ENCODE measurements around the gene NTM. TPM values are rescaled to one million over a fixed set of nuclear protein-coding genes. Genes with fewer than 3 reads are reported as not detected.

The NTM gene
- polyA plus RNA-seq, 4 donors, result 0.94 to 3.1 (median 1.4) TPM; not detected in 1

DNA sequence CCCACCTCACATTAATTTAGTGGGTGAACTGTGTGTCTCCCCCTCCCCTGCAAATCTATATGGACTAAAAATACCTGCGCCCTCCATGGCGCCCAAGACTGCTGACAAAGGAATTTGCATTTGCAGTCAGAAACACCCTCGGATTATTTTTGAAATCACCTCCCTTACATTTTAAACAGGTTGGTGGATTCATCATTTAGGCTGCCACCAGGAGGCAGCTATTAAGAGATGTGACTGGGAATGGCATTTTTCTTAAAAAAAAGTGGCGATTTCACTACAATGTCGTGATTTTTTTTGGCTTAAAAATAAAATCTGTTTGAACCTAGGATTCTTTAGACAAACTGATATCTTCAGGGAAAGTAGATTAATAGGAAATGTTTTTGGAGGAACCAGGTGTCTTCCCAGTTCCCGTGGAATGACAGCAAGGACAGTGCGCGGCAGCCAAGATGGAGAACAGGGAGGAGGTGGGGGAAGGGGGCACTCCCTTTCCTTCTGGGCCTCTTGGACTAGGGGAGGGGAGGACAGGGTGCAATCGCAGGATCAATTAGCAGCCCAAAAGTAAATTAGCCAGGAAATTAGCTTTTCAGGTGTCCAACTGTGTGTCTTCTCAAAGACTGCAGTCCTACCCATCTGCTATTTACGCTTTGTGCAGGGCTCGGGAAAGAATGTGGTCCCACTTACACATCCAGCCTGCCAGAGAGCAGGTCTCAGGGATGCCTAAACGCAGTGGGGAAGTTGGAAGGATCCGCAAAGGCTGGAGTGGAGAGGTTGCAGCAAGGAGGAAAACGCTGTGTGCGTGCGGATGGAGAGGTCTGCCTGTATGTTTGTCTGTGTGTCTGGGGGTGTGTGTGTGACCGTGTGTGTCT is 496.4 kb downstream of the NTM start:
- Histone ChIP-seq H3K27me3 (ENCODE audit: control insufficient read depth in 3 of 3, insufficient read depth in 3 of 3, low read length in 3 of 3) (no peaks in the 10 kb centered on the region), H3K4me1 (ENCODE audit: control insufficient read depth in 3 of 3, insufficient read depth in 2 of 3, low read depth in 1 of 3, low read length in 2 of 3) (no peaks in the 10 kb centered on the region), H3K9me3 (ENCODE audit: control insufficient read depth in 2 of 2, insufficient read depth in 1 of 2, low read depth in 1 of 2, low read length in 1 of 2) (no peaks in the 10 kb centered on the region), H3K27ac (ENCODE audit: low read depth in 1 of 3, low read length in 2 of 3) (no peak overlapping the region), H3K4me3 (ENCODE audit: low read depth in 1 of 3, low read length in 3 of 3) (no peak overlapping the region), H3K36me3 (ENCODE audit: control insufficient read depth in 3 of 3, insufficient read depth in 2 of 3, low read depth in 1 of 3, low read length in 3 of 3) (no peaks in the 10 kb centered on the region)
- no peak for FAIRE-seq
- no peak for DNase-seq
- WGBS, 3 donors, result 76 to 82% (median 79%) methylated on average over 17 of the region's 17 CpGs

DNA sequence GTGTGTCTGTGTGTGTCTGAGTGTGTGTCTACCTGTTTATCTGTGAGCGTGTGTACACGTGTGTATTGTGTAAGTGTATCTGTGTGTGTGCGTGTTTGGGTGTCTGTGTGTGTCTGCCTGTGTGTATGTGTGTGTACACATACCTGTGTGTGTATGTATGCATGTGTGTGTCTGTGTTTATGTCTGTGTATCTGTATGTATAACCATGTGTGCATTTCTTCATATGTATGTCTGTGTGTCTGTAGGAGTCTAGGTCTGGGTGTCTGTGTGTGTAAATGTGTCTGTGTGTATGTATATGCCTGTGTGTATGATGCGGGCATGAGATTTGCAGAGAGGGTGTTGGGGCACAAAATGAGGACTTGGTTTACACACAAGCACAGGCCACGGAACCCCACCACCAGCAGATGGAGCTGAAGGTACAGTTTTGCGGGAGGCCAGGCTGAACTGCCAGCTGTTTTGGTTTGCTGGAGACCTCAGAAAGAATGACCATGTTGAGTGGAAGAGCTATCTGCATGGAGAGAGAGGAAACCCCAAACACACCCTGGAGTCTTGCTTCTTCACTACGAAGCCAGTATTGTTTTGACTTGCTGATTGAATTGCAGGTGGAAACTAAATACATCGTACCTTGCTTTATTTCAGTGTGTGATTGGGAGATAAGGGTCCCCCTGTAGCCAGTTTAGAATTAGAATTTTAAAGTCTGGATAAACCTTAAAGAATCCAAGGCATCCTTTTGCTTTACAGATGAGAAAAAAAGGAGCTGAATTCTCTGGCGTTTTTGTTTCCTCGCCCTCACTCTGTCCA is 497.2 kb downstream of the NTM start:
- Histone ChIP-seq H3K4me3 (ENCODE audit: low read depth in 1 of 3, low read length in 3 of 3) (no peak overlapping the region), H3K36me3 (ENCODE audit: control insufficient read depth in 3 of 3, insufficient read depth in 2 of 3, low read depth in 1 of 3, low read length in 3 of 3) (no peaks in the 10 kb centered on the region), H3K4me1 (ENCODE audit: control insufficient read depth in 3 of 3, insufficient read depth in 2 of 3, low read depth in 1 of 3, low read length in 2 of 3) (no peaks in the 10 kb centered on the region), H3K27ac (ENCODE audit: low read depth in 1 of 3, low read length in 2 of 3) (no peak overlapping the region), H3K27me3 (ENCODE audit: control insufficient read depth in 3 of 3, insufficient read depth in 3 of 3, low read length in 3 of 3) (no peaks in the 10 kb centered on the region), H3K9me3 (ENCODE audit: control insufficient read depth in 2 of 2, insufficient read depth in 1 of 2, low read depth in 1 of 2, low read length in 1 of 2) (no peaks in the 10 kb centered on the region)
- WGBS, 3 donors, result 51 to 53% (median 52%) methylated on average over 10 of the region's 10 CpGs
- no peak for FAIRE-seq
- peak; percentile 32 to 67 for DNase-seq

DNA sequence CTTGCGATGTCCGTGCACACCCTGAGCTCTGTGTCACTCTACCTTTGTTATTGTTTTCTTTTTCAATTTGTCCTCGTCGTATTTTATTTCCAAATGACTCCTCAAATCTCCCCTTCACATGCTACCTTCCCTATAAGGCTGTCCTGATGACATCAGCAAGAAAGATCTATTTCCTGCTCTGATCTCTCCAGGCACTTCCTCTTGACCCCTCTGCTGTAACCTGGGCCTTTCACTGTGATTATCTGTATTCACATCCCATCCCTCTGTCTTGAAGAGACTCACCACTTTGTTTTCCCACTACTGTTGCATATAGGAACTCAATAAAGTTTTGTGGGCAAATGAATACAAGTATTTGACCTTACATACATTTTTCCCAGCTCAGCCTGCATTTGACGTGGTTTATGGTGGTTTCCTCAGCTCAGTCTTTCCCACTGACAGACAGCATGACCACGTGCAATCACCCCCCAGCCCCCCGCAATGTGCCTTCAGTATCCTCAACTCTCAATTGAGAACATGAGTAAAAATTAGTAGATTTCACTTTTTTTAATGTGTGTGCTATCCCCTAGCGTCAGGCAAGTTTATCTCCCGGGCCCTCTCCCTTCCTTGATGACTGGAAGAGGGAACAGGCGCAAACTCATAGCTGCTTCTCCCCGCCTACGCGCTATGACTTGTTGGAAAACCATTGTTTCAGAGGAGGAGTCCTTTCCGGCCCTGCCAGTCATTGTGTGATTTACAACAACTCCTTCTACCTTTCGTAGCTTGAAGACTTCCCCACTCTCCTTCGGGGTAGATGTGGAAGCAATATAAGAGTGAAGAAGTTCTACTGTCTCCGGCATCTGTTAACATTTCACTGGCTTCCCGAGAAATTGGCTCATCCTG is 498.5 kb downstream of the NTM start:
- Histone ChIP-seq H3K9me3 (ENCODE audit: control insufficient read depth in 2 of 2, insufficient read depth in 1 of 2, low read depth in 1 of 2, low read length in 1 of 2) (no peaks in the 10 kb centered on the region), H3K27ac (ENCODE audit: low read depth in 1 of 3, low read length in 2 of 3) (no peak overlapping the region), H3K4me1 (ENCODE audit: control insufficient read depth in 3 of 3, insufficient read depth in 2 of 3, low read depth in 1 of 3, low read length in 2 of 3) (no peaks in the 10 kb centered on the region), H3K27me3 (ENCODE audit: control insufficient read depth in 3 of 3, insufficient read depth in 3 of 3, low read length in 3 of 3) (no peaks in the 10 kb centered on the region), H3K36me3 (ENCODE audit: control insufficient read depth in 3 of 3, insufficient read depth in 2 of 3, low read depth in 1 of 3, low read length in 3 of 3) (no peaks in the 10 kb centered on the region), H3K4me3 (ENCODE audit: low read depth in 1 of 3, low read length in 3 of 3) (no peak overlapping the region)
- WGBS, 3 donors, result 77 to 85% (median 81%) methylated on average over 18 of the region's 18 CpGs
- FAIRE-seq (no peak), DNase-seq (no peak)

DNA sequence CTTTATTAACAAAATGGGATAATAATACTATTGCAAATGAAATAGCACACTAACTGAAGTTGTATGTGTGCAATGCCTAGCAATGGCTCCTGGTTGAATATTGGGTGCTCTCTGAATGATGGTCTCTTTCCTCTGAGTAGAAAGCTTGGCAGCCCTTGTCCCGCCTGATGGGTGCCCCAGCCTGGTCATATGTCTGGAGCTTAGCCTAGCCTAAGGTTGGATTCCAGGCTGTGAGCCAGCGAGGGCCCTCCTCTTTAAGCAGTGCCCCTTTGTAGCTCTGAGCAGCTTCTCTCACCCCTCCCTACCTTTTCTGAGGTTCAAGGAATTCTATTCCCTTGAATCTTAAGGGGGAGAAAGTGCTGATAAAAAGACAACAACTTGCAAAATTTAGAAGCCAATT is 499.9 kb downstream of the NTM start:
- DNase-seq (no peak), FAIRE-seq (no peak)
- Histone ChIP-seq H3K27me3 (ENCODE audit: control insufficient read depth in 3 of 3, insufficient read depth in 3 of 3, low read length in 3 of 3) (no peaks in the 10 kb centered on the region), H3K4me3 (ENCODE audit: low read depth in 1 of 3, low read length in 3 of 3) (no peak overlapping the region), H3K9me3 (ENCODE audit: control insufficient read depth in 2 of 2, insufficient read depth in 1 of 2, low read depth in 1 of 2, low read length in 1 of 2) (no peaks in the 10 kb centered on the region), H3K27ac (ENCODE audit: low read depth in 1 of 3, low read length in 2 of 3) (no peak overlapping the region), H3K36me3 (ENCODE audit: control insufficient read depth in 3 of 3, insufficient read depth in 2 of 3, low read depth in 1 of 3, low read length in 3 of 3) (no peaks in the 10 kb centered on the region), H3K4me1 (ENCODE audit: control insufficient read depth in 3 of 3, insufficient read depth in 2 of 3, low read depth in 1 of 3, low read length in 2 of 3) (no peaks in the 10 kb centered on the region)
- WGBS, 3 donors, result 79 to 87% (median 83%) methylated on average over 2 of the region's 2 CpGs

DNA sequence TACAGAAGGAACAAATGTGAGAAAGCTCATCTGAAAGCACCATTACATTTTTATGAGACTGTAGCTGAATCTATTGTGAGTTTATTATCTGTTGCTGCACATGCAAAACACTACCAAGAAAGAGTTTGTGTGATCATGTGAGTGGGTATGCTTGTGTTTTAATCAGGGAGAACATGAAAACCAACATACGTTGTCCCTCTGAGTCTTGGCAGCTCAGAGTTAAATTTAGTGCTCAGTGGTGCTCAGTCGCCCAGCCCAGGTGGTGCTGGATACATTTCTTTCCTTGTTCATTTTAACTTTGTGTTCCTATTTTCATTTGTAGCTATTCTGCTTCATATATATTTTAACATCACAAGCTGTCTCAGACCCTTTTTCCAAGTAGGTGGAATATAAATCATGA is 500.6 kb downstream of the NTM start:
- Histone ChIP-seq H3K9me3 (ENCODE audit: control insufficient read depth in 2 of 2, insufficient read depth in 1 of 2, low read depth in 1 of 2, low read length in 1 of 2) (no peaks in the 10 kb centered on the region), H3K36me3 (ENCODE audit: control insufficient read depth in 3 of 3, insufficient read depth in 2 of 3, low read depth in 1 of 3, low read length in 3 of 3) (no peaks in the 10 kb centered on the region), H3K27me3 (ENCODE audit: control insufficient read depth in 3 of 3, insufficient read depth in 3 of 3, low read length in 3 of 3) (no peaks in the 10 kb centered on the region), H3K4me1 (ENCODE audit: control insufficient read depth in 3 of 3, insufficient read depth in 2 of 3, low read depth in 1 of 3, low read length in 2 of 3) (no peaks in the 10 kb centered on the region), H3K4me3 (ENCODE audit: low read depth in 1 of 3, low read length in 3 of 3) (no peak overlapping the region), H3K27ac (ENCODE audit: low read depth in 1 of 3, low read length in 2 of 3) (no peak overlapping the region)
- WGBS, 3 donors, result 71 to 80% (median 75%) methylated on average over 2 of the region's 2 CpGs
- DNase-seq, result no peak
- no peak for FAIRE-seq

DNA sequence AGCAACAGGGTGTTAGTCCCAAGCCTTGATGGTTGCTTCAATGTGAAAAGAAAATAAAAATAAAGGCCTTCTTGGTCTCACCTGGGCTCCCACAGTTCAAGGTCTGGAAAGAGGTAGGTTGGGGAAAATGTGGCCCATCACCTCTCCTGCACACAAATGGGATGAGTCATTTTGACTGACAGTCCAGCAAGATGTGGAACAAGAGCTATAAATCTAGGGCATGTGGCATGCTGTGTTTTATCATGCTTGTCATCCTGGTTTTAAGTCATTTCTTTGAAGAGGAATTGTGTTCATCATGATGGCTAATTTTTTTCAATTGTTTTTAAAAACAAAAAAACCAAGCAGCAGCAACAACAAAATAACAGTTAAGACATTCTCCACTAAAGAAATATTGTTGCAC is 503.7 kb downstream of the NTM start:
- no peak for FAIRE-seq

DNA sequence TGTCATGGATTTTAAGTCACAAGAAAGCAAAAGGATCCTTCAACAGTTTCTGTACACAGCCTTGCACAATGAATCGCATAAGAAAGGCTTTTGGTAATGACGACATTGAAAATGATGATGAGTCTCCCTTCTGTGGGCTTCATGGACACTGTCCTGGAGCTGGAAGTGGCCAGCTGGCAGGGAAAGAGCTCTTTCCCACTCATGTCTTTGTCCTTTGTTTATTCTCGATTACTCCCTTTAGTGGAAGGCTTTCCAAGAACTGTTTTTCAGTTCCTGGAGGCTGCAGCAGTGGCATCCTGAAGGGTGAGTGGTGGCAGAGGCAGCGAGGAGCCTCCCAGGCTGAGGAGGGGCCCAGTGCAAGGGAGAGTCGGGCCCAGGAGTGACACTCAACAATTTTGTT is 505.2 kb downstream of the NTM start:
- H3K9me3 ChIP-seq (ENCODE audit: control insufficient read depth in 2 of 2, insufficient read depth in 1 of 2, low read depth in 1 of 2, low read length in 1 of 2), result no peaks in the 10 kb centered on the region
- DNase-seq (no peak), FAIRE-seq (no peak)
- H3K4me1 ChIP-seq (ENCODE audit: control insufficient read depth in 3 of 3, insufficient read depth in 2 of 3, low read depth in 1 of 3, low read length in 2 of 3), result peaks cover 0 to 7% (median 0%) of the 10 kb centered on the region in 3 donors
- WGBS, 3 donors, result 53 to 66% (median 61%) methylated on average over 5 of the region's 5 CpGs
- H3K27ac ChIP-seq (ENCODE audit: low read depth in 1 of 3, low read length in 2 of 3), result no peak overlapping the region
- H3K27me3 ChIP-seq (ENCODE audit: control insufficient read depth in 3 of 3, insufficient read depth in 3 of 3, low read length in 3 of 3), result no peaks in the 10 kb centered on the region
- no peaks in the 10 kb centered on the region for H3K36me3 ChIP-seq (ENCODE audit: control insufficient read depth in 3 of 3, insufficient read depth in 2 of 3, low read depth in 1 of 3, low read length in 3 of 3)
- H3K4me3 ChIP-seq (ENCODE audit: low read depth in 1 of 3, low read length in 3 of 3), result no peak overlapping the region

More for the DNA sequence above, 503.7 kb downstream of the NTM start:
- DNase-seq, result no peak
- Histone ChIP-seq H3K27ac (ENCODE audit: low read depth in 1 of 3, low read length in 2 of 3) (no peak overlapping the region), H3K9me3 (ENCODE audit: control insufficient read depth in 2 of 2, insufficient read depth in 1 of 2, low read depth in 1 of 2, low read length in 1 of 2) (no peaks in the 10 kb centered on the region), H3K27me3 (ENCODE audit: control insufficient read depth in 3 of 3, insufficient read depth in 3 of 3, low read length in 3 of 3) (no peaks in the 10 kb centered on the region), H3K36me3 (ENCODE audit: control insufficient read depth in 3 of 3, insufficient read depth in 2 of 3, low read depth in 1 of 3, low read length in 3 of 3) (no peaks in the 10 kb centered on the region), H3K4me1 (ENCODE audit: control insufficient read depth in 3 of 3, insufficient read depth in 2 of 3, low read depth in 1 of 3, low read length in 2 of 3) (no peaks in the 10 kb centered on the region), H3K4me3 (ENCODE audit: low read depth in 1 of 3, low read length in 3 of 3) (no peak overlapping the region)

Data from small intestine (tissue), 7 donors.